Measurements from ENCODE around the gene THOC2. TPM values are rescaled to one million over a fixed set of nuclear protein-coding genes. Genes with fewer than 3 reads are reported as not detected.

The THOC2 gene
- total RNA-seq, 1 donor from 2014 or later = 86.7 TPM

GRCh38 chrX:123698979-123699520 is 33.8 kb downstream of the THOC2 start:
- H3K36me3 ChIP-seq = no peaks in the 10 kb centered on the region
- H3K27me3 ChIP-seq = no peaks in the 10 kb centered on the region
- H3K4me1 ChIP-seq = no peaks in the 10 kb centered on the region
- intact Hi-C loops (cut with DNase I) = no loop called here
- no peak for DNase-seq (ENCODE audit: extremely low spot score in 2 of 2)
- no peak overlapping the region for H3K27ac ChIP-seq
- H3K9me3 ChIP-seq = no peaks in the 10 kb centered on the region
- TF ChIP-seq POLR2A (IDR thresholded peaks at IDR 0.05) = no peak
- TF ChIP-seq POLR2AphosphoS5 (IDR thresholded peaks at IDR 0.05; ENCODE audit: insufficient read depth in 1 of 2, low read depth in 1 of 2) = no peak
- TF ChIP-seq, protein P1, sequence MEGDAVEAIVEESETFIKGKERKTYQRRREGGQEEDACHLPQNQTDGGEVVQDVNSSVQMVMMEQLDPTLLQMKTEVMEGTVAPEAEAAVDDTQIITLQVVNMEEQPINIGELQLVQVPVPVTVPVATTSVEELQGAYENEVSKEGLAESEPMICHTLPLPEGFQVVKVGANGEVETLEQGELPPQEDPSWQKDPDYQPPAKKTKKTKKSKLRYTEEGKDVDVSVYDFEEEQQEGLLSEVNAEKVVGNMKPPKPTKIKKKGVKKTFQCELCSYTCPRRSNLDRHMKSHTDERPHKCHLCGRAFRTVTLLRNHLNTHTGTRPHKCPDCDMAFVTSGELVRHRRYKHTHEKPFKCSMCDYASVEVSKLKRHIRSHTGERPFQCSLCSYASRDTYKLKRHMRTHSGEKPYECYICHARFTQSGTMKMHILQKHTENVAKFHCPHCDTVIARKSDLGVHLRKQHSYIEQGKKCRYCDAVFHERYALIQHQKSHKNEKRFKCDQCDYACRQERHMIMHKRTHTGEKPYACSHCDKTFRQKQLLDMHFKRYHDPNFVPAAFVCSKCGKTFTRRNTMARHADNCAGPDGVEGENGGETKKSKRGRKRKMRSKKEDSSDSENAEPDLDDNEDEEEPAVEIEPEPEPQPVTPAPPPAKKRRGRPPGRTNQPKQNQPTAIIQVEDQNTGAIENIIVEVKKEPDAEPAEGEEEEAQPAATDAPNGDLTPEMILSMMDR (IDR thresholded peaks at IDR 0.05) = no peak
- no peak overlapping the region for H3K4me3 ChIP-seq

- H3K9me3 ChIP-seq = no peaks in the 10 kb centered on the region
- H3K27ac ChIP-seq = no peak overlapping the region
- H3K36me3 ChIP-seq = no peaks in the 10 kb centered on the region
- intact Hi-C loops (cut with DNase I) = no loop called here
- no peak overlapping the region for H3K4me3 ChIP-seq
- H3K27me3 ChIP-seq = no peaks in the 10 kb centered on the region
- no peak for DNase-seq (ENCODE audit: extremely low spot score in 2 of 2)
- TF ChIP-seq, protein P1 (IDR thresholded peaks at IDR 0.05) = no peak
- TF ChIP-seq POLR2A (IDR thresholded peaks at IDR 0.05) (no peak), POLR2AphosphoS5 (IDR thresholded peaks at IDR 0.05; ENCODE audit: insufficient read depth in 1 of 2, low read depth in 1 of 2) (no peak)
- H3K4me1 ChIP-seq = no peaks in the 10 kb centered on the region
These were observed 36.5 kb downstream of the THOC2 start for GRCh38 chrX:123696334-123696733.

- intact Hi-C loops (cut with DNase I) = no loop called here
These were observed 37.6 kb downstream of the THOC2 start for GRCh38 chrX:123695242-123695641.

GRCh38 chrX:123691776-123692175 is 41.1 kb downstream of the THOC2 start:
- no peaks in the 10 kb centered on the region for H3K27me3 ChIP-seq
- no peak overlapping the region for H3K27ac ChIP-seq
- no peaks in the 10 kb centered on the region for H3K4me1 ChIP-seq
- intact Hi-C loops (cut with DNase I) = no loop called here
- no peaks in the 10 kb centered on the region for H3K9me3 ChIP-seq
- TF ChIP-seq POLR2A (IDR thresholded peaks at IDR 0.05) (no peak), POLR2AphosphoS5 (IDR thresholded peaks at IDR 0.05; ENCODE audit: insufficient read depth in 1 of 2, low read depth in 1 of 2) (no peak)
- TF ChIP-seq, protein P1 (IDR thresholded peaks at IDR 0.05) = no peak
- H3K4me3 ChIP-seq = no peak overlapping the region
- H3K36me3 ChIP-seq = no peaks in the 10 kb centered on the region
- no peak for DNase-seq (ENCODE audit: extremely low spot score in 2 of 2)

More at GRCh38 chrX:123695242-123695641, 37.6 kb downstream of the THOC2 start:
- no peaks in the 10 kb centered on the region for H3K9me3 ChIP-seq
- DNase-seq (ENCODE audit: extremely low spot score in 2 of 2) = no peak
- no peaks in the 10 kb centered on the region for H3K36me3 ChIP-seq
- H3K4me3 ChIP-seq = no peak overlapping the region
- no peaks in the 10 kb centered on the region for H3K27me3 ChIP-seq
- H3K4me1 ChIP-seq = no peaks in the 10 kb centered on the region
- no peak overlapping the region for H3K27ac ChIP-seq
- TF ChIP-seq POLR2A (IDR thresholded peaks at IDR 0.05) (no peak), POLR2AphosphoS5 (IDR thresholded peaks at IDR 0.05; ENCODE audit: insufficient read depth in 1 of 2, low read depth in 1 of 2) (no peak)
- TF ChIP-seq, protein P1 (IDR thresholded peaks at IDR 0.05) = no peak

- Histone ChIP-seq H3K9me3 (no peaks in the 10 kb centered on the region), H3K4me3 (no peak overlapping the region), H3K27me3 (no peaks in the 10 kb centered on the region), H3K4me1 (no peaks in the 10 kb centered on the region), H3K27ac (no peak overlapping the region), H3K36me3 (no peaks in the 10 kb centered on the region)
- DNase-seq (ENCODE audit: extremely low spot score in 2 of 2) = no peak
- intact Hi-C loops (cut with DNase I) = no loop called here
- TF ChIP-seq POLR2A (IDR thresholded peaks at IDR 0.05) = no peak
- TF ChIP-seq, protein P1 (IDR thresholded peaks at IDR 0.05) = no peak
- TF ChIP-seq POLR2AphosphoS5 (IDR thresholded peaks at IDR 0.05; ENCODE audit: insufficient read depth in 1 of 2, low read depth in 1 of 2) = no peak
These were observed 44.3 kb downstream of the THOC2 start for GRCh38 chrX:123688524-123688923.

Measured in vagina (tissue), 2 donors.